SK-N-MC (cell line): ENCODE results near the gene SEMA4D.
"Not testable (repeated sequence)": the region's sequence is repeated elsewhere in the genome, so short reads cannot be mapped to it uniquely, and the experiment has no call there.

Source experiments
- DNase-seq: peaks from one replicate; pipeline ENCODE4 v3.0.0-alpha.2; 2011; ENCODE audit warnings: low read depth, low spot score
- H3K27ac ChIP-seq: fragments of 200-600 bp; sonication (generic); 2 replicates; pipeline ENCODE4 v1.5.1; 2016; ENCODE audit warnings: mixed run types
- H3K36me3 ChIP-seq: fragments of 200-600 bp; sonication (generic); 2 replicates; pipeline ENCODE4 v1.6.1; 2017; ENCODE audit warnings: antibody characterized with exemption, low read length, mixed read lengths; ENCODE audit not compliant: insufficient read depth
- H3K4me3 ChIP-seq: fragments of 200-600 bp; sonication (generic); 2 replicates; pipeline ENCODE4 v1.5.1; 2016
- H3K9ac ChIP-seq: fragments of 200-600 bp; sonication (generic); 2 replicates; pipeline ENCODE4 v1.8.0; 2017; ENCODE audit warnings: mixed run types, mixed read lengths; ENCODE audit not compliant: insufficient read length
- H3K9me3 ChIP-seq: fragments of 200-600 bp; sonication (generic); 2 replicates; pipeline ENCODE4 v1.6.1; 2017; ENCODE audit warnings: low read depth, mild to moderate bottlenecking, antibody characterized with exemption, low read length, moderate library complexity, mixed read lengths
- EZH2 ChIP-seq: fragments of 200-600 bp; sonication (generic); IDR thresholded peaks from one replicate; pipeline ENCODE4 v1.6.1; 2017; ENCODE audit warnings: antibody characterized with exemption
- FOXP2 ChIP-seq: optimal IDR thresholded peaks from 2 replicates; pipeline ENCODE3; 2011; ENCODE audit warnings: mild to moderate bottlenecking, moderate library complexity; ENCODE audit not compliant: insufficient read depth; ENCODE audit errors: extremely low read length, control extremely low read depth
- POLR2AphosphoS5 ChIP-seq: IDR thresholded peaks from 2 replicates; pipeline ENCODE4 v1.6.1; 2012; ENCODE audit warnings: mild to moderate bottlenecking, low read depth, low read length, borderline replicate concordance

Gene SEMA4D

DNA sequence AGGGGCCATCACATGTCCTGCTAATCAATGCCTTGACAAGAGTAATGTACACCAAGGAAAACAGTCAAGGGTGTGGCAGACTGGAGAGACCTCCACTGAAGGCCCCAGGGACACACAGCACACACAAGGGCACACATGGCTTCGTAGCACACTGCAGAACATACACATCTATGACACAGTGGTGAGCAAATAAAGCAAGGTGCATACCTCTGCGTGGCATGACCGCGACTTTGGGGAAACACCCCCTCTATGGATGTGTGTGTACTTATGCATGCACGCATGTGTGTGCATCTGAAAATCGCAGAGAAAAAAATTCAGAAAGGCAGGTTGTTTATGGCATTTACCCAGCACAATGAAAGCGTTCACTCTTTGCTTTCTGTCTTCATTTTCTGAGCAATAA lies 20.5 kb downstream of the SEMA4D start:
- Histone ChIP-seq H3K36me3 (no peaks in the 10 kb centered on the region), H3K27ac (peak overlapping the region; percentile 96), H3K9ac (peak overlapping the region; percentile 21), H3K4me3 (peak overlapping the region; percentile 62), H3K9me3 (no peaks in the 10 kb centered on the region)
- no peak for DNase-seq
- TF ChIP-seq POLR2AphosphoS5 (no peak; the same call in 1 of the 2 replicates), EZH2 (no peak), FOXP2 (no peak)

DNA sequence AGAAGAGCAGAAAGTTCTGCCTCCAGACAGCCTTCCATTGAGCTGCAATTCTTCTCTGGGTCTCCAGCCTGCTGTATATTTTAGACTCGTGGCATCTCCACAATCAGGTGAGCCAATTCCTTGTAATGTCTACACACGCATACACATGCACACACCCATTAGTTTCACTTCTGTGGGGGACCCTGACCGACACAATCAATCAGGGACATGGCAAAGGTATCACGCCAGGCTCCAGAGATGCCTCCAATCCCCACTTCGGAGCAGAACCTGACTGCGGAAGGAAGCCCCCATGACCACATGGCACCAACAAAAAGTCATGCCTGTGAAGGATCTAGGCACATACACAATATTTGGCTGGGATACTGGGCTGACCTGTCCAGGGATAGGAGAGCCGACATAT lies 21.4 kb downstream of the SEMA4D start:
- Histone ChIP-seq H3K9ac (no peak overlapping the region), H3K9me3 (no peaks in the 10 kb centered on the region), H3K4me3 (no peak overlapping the region), H3K36me3 (no peaks in the 10 kb centered on the region), H3K27ac (0 out of 2 replicates have a peak overlapping the region, but pooled peaks have one; percentile 96)
- no peak for DNase-seq
- TF ChIP-seq EZH2 (no peak), FOXP2 (no peak), POLR2AphosphoS5 (no peak)

DNA sequence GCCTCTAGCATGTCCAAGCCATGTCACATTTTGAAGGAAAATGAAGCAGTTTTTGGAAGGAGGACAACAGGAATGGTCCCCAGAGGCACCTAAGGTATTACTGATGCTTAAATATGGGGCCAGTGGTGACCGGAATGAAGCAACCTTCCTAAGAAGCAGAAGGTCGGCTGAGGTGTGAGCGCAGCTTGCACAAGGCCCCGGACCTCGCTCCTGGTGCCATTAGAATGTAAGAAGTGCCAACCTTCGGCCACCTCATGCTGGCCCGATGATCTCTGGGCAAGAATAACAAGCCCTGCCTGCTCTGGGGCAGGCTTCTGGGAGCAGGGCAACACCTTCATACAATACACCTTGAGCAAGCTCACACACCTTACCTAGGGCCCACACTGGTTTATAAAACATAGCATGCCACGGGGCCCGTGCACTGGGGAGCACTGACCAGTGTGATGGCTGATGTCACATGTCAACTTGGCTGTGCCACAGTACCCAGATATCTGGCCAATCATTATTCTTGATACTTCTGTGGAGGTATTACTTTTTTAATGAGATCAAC lies 21.9 kb downstream of the SEMA4D start:
- no peak overlapping the region for H3K9ac ChIP-seq
- no peak overlapping the region for H3K4me3 ChIP-seq
- no peak overlapping the region for H3K27ac ChIP-seq
- no peak for DNase-seq
- no peaks in the 10 kb centered on the region for H3K36me3 ChIP-seq
- H3K9me3 ChIP-seq, result no peaks in the 10 kb centered on the region
- TF ChIP-seq EZH2, result no peak
- TF ChIP-seq POLR2AphosphoS5, result no peak
- no peak for TF ChIP-seq FOXP2

DNA sequence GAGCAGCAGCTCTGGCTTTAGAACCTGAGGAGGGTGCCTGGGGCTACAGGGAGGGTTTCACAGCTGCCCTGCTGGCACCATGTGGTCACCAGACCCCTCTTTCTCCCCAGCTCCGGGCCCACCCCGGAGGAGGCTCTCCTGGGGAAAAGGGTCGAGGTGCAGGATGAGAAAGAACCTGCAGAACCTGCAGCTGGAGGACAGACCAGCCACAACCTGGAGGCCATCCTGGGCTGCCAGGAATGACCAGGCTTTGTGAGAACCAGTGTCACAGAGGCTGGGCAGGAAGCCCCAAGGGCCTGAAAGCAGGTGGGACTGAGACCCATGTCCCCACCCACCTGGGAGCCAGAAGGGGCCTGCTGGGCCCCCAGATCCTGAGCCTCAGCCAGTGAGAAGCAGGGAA lies 23.0 kb downstream of the SEMA4D start:
- TF ChIP-seq FOXP2 (no peak), EZH2 (no peak), POLR2AphosphoS5 (no peak)
- Histone ChIP-seq H3K9me3 (no peaks in the 10 kb centered on the region), H3K27ac (no peak overlapping the region), H3K4me3 (no peak overlapping the region), H3K9ac (no peak overlapping the region), H3K36me3 (no peaks in the 10 kb centered on the region)
- DNase-seq, result no peak

GRCh38 chr9:89473762-89474469 lies 24.0 kb downstream of the SEMA4D start:
- no peaks in the 10 kb centered on the region for H3K9me3 ChIP-seq
- no peak overlapping the region for H3K4me3 ChIP-seq
- H3K27ac ChIP-seq, result no peak overlapping the region
- no peaks in the 10 kb centered on the region for H3K36me3 ChIP-seq
- TF ChIP-seq POLR2AphosphoS5, result no peak
- TF ChIP-seq FOXP2, result no peak
- no peak for TF ChIP-seq EZH2
- H3K9ac ChIP-seq, result no peak overlapping the region
- DNase-seq, result no peak

DNA sequence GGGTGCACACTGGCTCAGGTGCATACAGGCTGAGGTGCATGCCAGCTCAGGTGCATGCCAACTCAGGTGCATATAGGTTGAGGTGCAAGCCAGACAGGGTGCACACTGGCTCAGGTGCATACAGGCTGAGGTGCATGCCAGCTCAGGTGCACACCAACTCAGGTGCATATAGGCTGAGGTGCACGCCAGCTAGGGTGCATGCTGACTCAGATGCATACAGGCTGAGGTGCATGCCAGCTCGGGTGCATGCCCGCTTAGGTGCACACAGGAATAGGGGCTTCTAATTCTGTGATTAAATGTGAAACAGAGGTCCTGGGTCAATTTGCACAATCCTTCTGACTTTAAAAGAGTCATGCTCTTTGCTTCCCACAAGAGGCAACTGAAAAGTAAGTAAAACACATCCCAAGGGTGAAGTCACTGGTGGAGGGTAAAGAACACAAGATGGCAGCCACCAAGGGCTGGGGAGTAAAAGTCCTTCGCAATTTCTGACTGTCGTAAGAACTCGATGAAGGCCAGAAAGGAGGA lies 26.1 kb downstream of the SEMA4D start:
- H3K36me3 ChIP-seq, H3K9ac ChIP-seq, H3K27ac ChIP-seq, H3K9me3 ChIP-seq, DNase-seq, H3K4me3 ChIP-seq: not testable (repeated sequence)

- Histone ChIP-seq H3K36me3 (no peaks in the 10 kb centered on the region), H3K4me3 (no peak overlapping the region), H3K27ac (no peak overlapping the region), H3K9ac (no peak overlapping the region), H3K9me3 (no peaks in the 10 kb centered on the region)
- DNase-seq, result no peak
- TF ChIP-seq POLR2AphosphoS5, result no peak
- TF ChIP-seq EZH2, result no peak
- TF ChIP-seq FOXP2, result no peak
Measured at GRCh38 chr9:89471390-89471789, 26.5 kb downstream of the SEMA4D start.

DNA sequence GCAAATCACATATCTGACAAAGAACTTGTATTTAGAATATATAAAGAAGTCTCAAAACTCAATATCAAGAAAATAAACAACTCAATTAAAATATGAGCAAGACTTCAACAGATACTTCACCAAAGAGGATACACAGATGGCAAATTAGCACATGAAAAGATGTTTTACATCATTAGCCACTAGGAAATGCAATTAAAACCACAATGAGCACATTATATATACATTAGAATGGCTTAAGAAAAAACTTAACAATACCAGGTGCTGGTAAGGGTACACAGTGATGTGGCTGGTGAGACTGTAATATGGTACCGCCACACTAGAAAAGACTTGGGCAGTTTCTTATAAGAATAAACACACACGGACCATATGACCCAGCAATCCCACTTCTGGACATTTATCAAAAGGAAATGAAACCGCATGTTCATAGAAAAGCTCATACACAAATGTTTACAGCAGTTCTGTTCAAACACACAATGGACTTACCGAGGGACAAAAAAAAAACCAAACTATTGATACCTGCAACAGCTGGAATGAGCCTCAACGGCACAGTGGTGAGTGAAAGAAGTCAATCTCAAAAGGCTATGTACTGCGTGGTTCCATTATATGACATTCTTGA lies 27.6 kb downstream of the SEMA4D start:
- no peak for DNase-seq
- H3K4me3 ChIP-seq, result no peak overlapping the region
- TF ChIP-seq POLR2AphosphoS5, result no peak
- TF ChIP-seq FOXP2, result no peak
- no peak for TF ChIP-seq EZH2

GRCh38 chr9:89469003-89469402 lies 28.9 kb downstream of the SEMA4D start:
- TF ChIP-seq POLR2AphosphoS5 (no peak), EZH2 (no peak), FOXP2 (no peak)
- no peaks in the 10 kb centered on the region for H3K36me3 ChIP-seq

More for the DNA sequence above, 27.6 kb downstream of the SEMA4D start:
- H3K27ac ChIP-seq, result no peak overlapping the region
- H3K9ac ChIP-seq, result no peak overlapping the region
- no peaks in the 10 kb centered on the region for H3K36me3 ChIP-seq
- no peaks in the 10 kb centered on the region for H3K9me3 ChIP-seq

More at GRCh38 chr9:89469003-89469402, 28.9 kb downstream of the SEMA4D start:
- Histone ChIP-seq H3K9ac (no peak overlapping the region), H3K27ac (no peak overlapping the region), H3K9me3 (no peaks in the 10 kb centered on the region), H3K4me3 (no peak overlapping the region)
- no peak for DNase-seq
